ENCODE data around the gene CELA2A. TPM values are rescaled to one million over a fixed set of nuclear protein-coding genes. Genes with fewer than 3 reads are reported as not detected.

The CELA2A gene
- total and polyA plus RNA-seq, 9 of the 15 experiments (the other 6 are each of a cell fraction or from before 2014, with no cell fraction given): 0.62 TPM; not detected in 8

- TF ChIP-seq SIN3A (IDR thresholded peaks at IDR 0.05; ENCODE audit: borderline replicate concordance in 2 of 2, control insufficient read depth in 1 of 2, low read depth in 2 of 2, low read length in 2 of 2): peak in 1 of 2 experiments; percentile 28; a peak in 1 of 4 replicates
- TF ChIP-seq SAP30 (IDR thresholded peaks at IDR 0.05; ENCODE audit: borderline replicate concordance, insufficient read depth, low read depth, low read length, poor library complexity, severe bottlenecking): peak; percentile 68
- TF ChIP-seq BCOR (IDR thresholded peaks at IDR 0.05): no peak
- TF ChIP-seq FOXA1 (IDR thresholded peaks at IDR 0.05; ENCODE audit: borderline replicate concordance): no peak
- TF ChIP-seq MXI1 (IDR thresholded peaks at IDR 0.05; ENCODE audit: low read depth, low read length): peak; percentile 49; the same call in 1 of the 2 replicates
- no peak for TF ChIP-seq ZNF274 (IDR thresholded peaks at IDR 0.05; ENCODE audit: borderline replicate concordance, low read depth, low read length)
- TF ChIP-seq, protein P1, sequence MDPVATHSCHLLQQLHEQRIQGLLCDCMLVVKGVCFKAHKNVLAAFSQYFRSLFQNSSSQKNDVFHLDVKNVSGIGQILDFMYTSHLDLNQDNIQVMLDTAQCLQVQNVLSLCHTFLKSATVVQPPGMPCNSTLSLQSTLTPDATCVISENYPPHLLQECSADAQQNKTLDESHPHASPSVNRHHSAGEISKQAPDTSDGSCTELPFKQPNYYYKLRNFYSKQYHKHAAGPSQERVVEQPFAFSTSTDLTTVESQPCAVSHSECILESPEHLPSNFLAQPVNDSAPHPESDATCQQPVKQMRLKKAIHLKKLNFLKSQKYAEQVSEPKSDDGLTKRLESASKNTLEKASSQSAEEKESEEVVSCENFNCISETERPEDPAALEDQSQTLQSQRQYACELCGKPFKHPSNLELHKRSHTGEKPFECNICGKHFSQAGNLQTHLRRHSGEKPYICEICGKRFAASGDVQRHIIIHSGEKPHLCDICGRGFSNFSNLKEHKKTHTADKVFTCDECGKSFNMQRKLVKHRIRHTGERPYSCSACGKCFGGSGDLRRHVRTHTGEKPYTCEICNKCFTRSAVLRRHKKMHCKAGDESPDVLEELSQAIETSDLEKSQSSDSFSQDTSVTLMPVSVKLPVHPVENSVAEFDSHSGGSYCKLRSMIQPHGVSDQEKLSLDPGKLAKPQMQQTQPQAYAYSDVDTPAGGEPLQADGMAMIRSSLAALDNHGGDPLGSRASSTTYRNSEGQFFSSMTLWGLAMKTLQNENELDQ (CRISPR knock-in tag; IDR thresholded peaks at IDR 0.05; ENCODE audit: borderline replicate concordance): no peak
- no peak for TF ChIP-seq TRIM28 (IDR thresholded peaks at IDR 0.05)
- TF ChIP-seq TOE1 (IDR thresholded peaks at IDR 0.05; ENCODE audit: borderline replicate concordance): no peak
- no peak for TF ChIP-seq TOE1 (CRISPR knock-in tag; IDR thresholded peaks at IDR 0.05; ENCODE audit: borderline replicate concordance, low read depth)
- TF ChIP-seq CEBPB (tag; IDR thresholded peaks at IDR 0.05): no peak
- TF ChIP-seq CBX8 (IDR thresholded peaks at IDR 0.05; ENCODE audit: borderline replicate concordance, extremely low read depth, low read depth, low read length, poor library complexity, severe bottlenecking): no peak
- TF ChIP-seq ZNF830 (CRISPR knock-in tag; IDR thresholded peaks at IDR 0.05): no peak
- TF ChIP-seq RCOR1 (IDR thresholded peaks at IDR 0.05; ENCODE audit: borderline replicate concordance in 1 of 2, low read depth in 2 of 2, low read length in 2 of 2): 0 out of 4 replicates have a peak, but pooled peaks of 1 of the 2 experiments have one; percentile 1
- peak; percentile 93 for TF ChIP-seq KDM5B (IDR thresholded peaks at IDR 0.05; ENCODE audit: insufficient replicate concordance, low read depth, low read length)
- TF ChIP-seq MCM5 (IDR thresholded peaks at IDR 0.05; ENCODE audit: low read depth): no peak
- TF ChIP-seq SMARCC2 (IDR thresholded peaks at IDR 0.05; ENCODE audit: low read depth): no peak
Observed at GRCh38 chr1:15409388-15410222, 46.9 kb upstream of the CELA2A start, which contains the start of gene EFHD2 (continued).

All from K562 (cell line).